SIG-M5 (cell line): Measurements from ENCODE around the gene PNPLA6.

Experiments used
- DNase-seq: peaks from one replicate; lab custom pipeline; 2025; lab: John Stamatoyannopoulos, UW

The PNPLA6 gene

DNA sequence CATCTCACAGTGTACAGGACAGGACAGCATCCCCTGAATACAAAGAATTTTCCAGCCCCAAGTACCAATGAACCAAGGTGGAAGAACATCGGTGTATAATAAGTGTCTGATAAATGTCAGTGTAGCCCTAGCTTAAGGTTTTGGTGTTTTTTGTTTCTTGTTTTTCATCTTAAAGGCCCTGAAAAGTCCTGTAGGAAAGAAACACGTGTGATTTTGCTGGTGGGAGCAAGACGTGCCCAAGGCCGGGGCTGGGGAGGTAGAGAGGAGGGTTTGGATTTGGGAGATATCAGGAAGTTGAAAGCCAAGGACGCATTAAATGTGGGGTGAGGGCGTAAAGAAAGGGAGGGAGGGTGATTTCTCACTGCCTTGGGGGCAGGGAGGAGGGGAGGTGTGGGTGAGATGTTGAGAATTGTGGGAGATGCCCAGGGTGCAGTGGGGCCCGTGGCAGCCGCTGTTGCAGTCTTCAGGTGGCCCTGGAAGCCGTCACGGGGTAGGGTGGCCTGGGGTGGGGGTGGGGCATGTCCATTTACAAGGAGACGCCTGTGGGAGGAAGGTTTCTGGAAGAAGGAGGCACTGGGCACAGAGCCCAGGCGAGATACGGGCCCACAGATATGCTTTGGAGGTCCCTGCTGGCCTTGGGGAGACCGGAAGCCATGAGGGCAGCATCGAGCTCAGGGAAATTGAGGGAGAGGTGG lies 66.9 kb downstream of the PNPLA6 start:
- no peak for DNase-seq

DNA sequence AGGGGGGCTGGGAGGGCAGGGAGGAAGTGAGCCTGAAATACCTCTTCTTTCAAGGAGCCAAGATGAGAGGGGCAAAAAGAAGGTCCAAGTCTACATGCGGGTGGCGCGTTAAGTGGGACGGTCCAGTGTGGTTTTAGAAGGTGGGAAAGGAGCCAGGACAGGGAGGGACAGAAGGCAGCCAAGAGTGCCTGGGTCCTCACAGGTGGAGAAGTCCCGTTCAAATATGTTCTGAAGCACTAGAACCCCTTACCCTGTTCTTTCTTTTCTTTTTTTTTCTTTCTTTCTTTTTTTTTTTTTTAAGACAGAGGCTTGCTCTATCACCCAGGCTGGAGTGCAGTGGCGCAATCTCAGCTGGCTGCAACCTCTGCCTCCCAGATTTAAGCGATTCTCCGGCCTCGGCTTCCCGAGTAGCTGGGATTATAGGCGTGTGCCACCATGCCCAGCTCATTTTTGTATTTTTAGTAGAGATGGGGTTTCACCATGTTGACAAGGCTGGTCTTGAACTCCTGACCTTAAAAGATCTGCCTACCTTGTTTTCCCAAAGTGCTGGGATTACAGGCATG lies 67.5 kb downstream of the PNPLA6 start:
- no peak for DNase-seq

DNA sequence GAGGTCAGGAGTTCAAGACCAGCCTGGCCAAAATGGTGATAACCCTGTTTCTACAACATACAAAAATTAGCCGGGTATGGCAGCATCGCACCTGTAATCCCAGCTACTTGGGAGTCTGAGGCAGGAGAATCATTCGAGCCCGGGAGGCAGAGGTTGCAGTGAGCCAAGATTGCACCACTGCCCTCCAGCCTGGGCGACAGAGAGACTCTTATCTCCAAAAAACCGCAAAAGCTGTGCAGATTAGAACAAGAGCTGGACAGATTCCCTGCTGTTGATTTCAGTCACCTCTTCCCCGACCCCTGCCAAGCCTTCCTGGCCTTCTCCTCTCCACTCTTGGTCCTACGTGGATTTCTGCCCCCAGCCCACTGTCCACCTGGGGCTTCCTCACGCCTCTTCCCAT lies 68.4 kb downstream of the PNPLA6 start:
- no peak for DNase-seq

DNA sequence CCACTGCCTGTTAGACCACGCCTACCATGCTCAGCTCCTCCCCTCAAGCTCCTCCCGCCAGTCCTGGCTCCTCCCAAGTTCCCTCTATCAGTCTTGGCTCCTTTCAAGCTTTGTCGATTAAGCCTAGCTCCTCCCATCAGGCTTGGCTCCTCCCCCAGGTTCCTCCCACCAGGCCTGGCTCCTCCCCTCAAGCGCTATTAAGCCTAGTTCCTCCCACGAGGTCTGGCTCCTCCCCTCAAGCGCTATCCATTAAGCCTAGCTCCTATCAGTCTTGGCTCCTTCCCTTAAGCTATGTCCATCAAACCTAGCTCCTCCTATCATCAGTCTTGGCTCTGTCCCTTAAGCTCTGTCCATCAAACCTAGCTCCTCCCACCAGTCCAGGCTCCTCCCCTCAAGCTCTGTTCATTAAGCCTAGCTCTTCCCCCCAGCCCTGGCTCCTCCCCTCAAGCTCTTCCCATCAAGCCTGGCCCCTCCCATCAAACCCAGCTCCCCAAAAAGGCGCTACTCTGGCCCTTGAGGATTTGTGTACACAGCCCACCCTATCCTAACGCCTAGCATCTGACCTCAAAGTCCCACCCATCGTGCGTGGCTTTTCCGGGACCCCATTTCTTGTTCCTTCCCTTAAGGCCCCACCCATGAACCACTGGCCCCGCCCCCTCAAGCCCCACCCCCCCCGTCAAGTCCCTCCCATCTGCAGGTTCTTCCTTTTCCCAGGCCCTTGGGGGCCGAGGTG lies 70.1 kb downstream of the PNPLA6 start:
- DNase-seq, result no peak

DNA sequence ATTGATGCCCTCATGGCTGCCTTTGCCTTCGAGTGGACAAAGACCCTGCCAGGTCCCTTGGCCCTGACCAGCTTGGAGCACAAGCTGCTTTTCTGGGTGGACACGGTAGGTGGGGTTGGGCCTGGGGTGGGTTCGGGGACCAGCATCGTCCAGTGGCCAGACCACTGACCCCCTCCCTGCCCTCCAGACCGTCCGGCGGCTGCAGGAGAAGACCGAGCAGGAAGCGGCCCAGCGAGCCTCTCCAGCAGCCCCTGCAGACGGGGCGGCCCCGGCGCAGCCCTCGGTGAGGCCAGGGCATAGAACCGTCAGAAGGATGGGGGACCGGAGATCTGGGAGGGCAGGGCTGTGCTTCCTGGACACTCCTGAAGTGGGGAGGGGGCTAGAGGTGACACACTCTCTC lies 70.8 kb downstream of the PNPLA6 start:
- no peak for DNase-seq

DNA sequence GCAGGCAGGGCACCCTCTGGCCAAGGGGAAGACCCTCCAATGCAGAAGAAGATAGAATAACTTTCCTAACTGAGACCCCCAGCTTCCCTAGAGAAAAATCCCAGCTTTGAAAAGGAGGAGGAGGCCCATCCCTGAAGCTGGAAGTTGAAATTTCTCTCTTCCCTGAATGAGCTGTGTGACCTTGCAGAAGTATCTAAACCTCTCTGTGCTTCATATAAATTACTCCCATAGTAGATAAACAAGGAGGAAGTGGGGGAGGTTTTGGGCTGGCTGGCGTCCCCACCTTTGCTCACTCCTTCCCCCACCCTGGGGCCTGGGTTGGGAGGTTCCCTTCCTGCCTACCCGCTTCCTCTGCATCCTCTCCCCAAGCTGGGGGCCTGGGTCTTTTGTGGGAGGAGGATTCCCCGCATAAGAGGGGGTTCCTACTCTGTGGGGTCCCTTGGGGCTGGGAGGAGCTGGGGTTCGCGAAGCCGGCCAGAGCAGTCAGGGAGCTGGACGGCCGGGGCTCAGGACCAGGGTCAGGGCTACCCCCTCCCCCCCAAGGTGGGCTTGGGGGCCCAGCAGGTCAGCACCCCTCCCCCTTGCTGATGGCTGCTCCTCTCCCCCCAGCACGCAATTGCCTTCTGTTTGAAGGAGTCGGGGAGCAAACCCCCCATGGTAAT lies 71.8 kb downstream of the PNPLA6 start:
- DNase-seq, result no peak

DNA sequence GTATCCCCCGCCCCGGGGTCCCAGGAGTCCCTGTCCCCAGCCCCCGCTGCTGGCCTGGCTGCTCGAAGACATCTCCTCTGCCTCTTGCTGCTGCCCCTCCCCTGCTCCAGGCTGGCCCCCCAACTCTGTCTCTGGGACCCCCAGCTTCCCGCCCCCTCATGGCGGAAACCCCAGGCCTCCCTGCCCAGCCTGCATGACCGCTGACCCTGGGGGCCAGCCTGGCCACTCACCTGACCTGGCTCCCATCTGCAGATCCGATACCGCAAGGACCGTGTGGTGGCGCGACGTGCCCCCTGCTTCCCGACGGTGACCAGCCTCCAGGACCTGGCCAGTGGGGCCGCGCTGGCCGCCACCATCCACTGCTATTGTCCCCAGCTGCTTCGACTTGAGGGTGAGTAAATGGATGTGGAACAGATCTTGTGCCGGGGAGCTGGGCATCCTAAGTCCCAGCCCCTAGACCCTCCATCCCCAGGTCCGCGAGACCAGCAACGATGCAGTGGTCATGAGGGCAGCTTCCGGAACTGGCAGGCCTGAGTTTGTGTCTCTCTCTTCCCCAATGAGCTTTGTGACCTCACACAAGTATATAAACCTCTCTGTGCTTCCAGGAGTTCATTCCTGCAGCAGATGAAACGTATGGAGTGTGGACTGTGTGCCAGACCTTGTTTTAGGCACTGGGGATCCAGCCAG lies 72.5 kb downstream of the PNPLA6 start:
- no peak for DNase-seq

DNA sequence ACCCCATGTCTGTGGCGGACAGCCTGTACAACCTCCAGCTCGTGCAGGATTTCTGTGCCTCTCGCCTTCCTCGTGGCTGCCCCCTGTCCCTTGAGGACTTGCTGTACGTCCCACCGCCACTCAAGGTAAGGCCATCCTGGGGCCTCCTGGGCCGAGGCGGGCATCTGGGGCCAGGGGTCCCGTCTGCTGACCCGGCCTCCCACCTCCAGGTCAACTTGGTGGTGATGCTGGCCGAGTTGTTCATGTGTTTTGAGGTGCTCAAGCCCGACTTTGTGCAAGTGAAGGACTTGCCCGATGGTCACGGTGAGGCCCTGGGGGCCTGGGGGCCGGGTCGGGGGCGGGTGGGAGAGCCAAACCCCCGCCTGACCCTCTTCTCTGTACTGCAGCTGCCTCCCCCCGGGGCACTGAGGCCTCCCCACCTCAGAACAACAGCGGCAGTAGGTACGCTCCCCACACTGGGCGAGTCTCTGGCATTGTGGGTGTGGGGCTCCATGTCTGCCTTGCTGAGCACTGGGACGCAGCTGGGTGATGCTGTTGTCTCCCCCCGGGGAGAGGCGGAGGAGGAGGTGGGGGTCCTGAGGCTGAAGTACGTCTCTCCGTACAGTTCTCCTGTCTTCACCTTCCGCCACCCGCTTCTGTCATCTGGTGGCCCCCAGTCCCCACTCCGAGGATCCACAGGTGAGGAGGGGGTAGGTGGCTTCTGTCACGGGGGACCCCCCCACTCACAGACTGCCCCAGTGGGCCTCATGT lies 75.1 kb downstream of the PNPLA6 start:
- no peak for DNase-seq
